Progenitor cell of endocrine pancreas (in vitro differentiated cells): ENCODE data around the gene CEL. TPM values are rescaled to one million over a fixed set of nuclear protein-coding genes. Genes with fewer than 3 reads are reported as not detected.
"Not testable (repeated sequence)": the region's sequence is repeated elsewhere in the genome, so short reads cannot be mapped to it uniquely, and the experiment has no call there.

Experiments used
- DNase-seq: peaks from one replicate; pipeline ENCODE4 v3.0.0; 2021; ENCODE audit warnings: low spot score; ENCODE audit not compliant: unreplicated experiment
- H3K27ac Mint-ChIP-seq: 2 replicates; pipeline ENCODE4 v1.8.0; 2021; ENCODE audit warnings: mild to moderate bottlenecking, moderate library complexity, mixed read lengths
- H3K27me3 Mint-ChIP-seq: 2 replicates; pipeline ENCODE4 v1.8.0; 2021; ENCODE audit warnings: mixed read lengths
- H3K36me3 Mint-ChIP-seq: 2 replicates; pipeline ENCODE4 v1.8.0; 2022; ENCODE audit warnings: mixed read lengths; ENCODE audit not compliant: insufficient read depth
- H3K4me1 Mint-ChIP-seq: 2 replicates; pipeline ENCODE4 v1.8.0; 2021; ENCODE audit warnings: low read depth, mixed read lengths
- H3K4me3 Mint-ChIP-seq: 2 replicates; pipeline ENCODE4 v1.8.0; 2021; ENCODE audit warnings: low read depth, mild to moderate bottlenecking, moderate library complexity, mixed read lengths
- H3K9me3 Mint-ChIP-seq: 2 replicates; pipeline ENCODE4 v1.8.0; 2021; ENCODE audit warnings: low read depth, mixed read lengths
- total RNA-seq: library from RNA; stranded (reverse); gene quantifications from 2 replicates; pipeline ENCODE4 v1.2.1, GENCODE V29; 2021
- TF ChIP-seq, protein P1 (sequence below): fragments of 200-600 bp; sonication (generic); IDR thresholded peaks from one replicate; pipeline ENCODE4 v1.5.0; 2021; ENCODE audit warnings: antibody characterized with exemption, mild to moderate bottlenecking; ENCODE audit not compliant: unreplicated experiment

The CEL gene
- total RNA-seq, 1 donor from 2014 or later, result 5.2 TPM

DNA sequence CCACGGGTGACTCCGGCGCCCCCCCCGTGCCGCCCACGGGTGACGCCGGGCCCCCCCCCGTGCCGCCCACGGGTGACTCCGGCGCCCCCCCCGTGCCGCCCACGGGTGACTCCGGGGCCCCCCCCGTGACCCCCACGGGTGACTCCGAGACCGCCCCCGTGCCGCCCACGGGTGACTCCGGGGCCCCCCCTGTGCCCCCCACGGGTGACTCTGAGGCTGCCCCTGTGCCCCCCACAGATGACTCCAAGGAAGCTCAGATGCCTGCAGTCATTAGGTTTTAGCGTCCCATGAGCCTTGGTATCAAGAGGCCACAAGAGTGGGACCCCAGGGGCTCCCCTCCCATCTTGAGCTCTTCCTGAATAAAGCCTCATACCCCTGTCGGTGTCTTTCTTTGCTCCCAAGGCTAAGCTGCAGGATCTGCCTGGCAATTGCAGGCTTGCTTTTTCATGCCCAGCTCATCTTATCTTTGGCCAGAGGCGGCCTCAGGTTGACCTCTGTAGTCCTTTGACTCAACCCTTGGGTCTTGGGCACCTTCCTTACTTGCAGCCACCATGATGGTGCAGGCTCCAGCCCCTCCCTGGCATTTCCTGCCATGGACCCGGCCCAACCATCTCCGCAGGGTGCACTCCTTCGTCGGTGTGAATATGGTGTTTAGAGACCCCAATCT is 9.8 kb downstream of the CEL start:
- peaks cover 3% of the 10 kb centered on the region for H3K36me3 Mint-ChIP-seq
- no peak for DNase-seq
- H3K4me1 Mint-ChIP-seq, result no peaks in the 10 kb centered on the region
- no peaks in the 10 kb centered on the region for H3K9me3 Mint-ChIP-seq
- no peak overlapping the region for H3K27ac Mint-ChIP-seq
- H3K4me3 Mint-ChIP-seq, result no peak overlapping the region
- TF ChIP-seq, protein P1, sequence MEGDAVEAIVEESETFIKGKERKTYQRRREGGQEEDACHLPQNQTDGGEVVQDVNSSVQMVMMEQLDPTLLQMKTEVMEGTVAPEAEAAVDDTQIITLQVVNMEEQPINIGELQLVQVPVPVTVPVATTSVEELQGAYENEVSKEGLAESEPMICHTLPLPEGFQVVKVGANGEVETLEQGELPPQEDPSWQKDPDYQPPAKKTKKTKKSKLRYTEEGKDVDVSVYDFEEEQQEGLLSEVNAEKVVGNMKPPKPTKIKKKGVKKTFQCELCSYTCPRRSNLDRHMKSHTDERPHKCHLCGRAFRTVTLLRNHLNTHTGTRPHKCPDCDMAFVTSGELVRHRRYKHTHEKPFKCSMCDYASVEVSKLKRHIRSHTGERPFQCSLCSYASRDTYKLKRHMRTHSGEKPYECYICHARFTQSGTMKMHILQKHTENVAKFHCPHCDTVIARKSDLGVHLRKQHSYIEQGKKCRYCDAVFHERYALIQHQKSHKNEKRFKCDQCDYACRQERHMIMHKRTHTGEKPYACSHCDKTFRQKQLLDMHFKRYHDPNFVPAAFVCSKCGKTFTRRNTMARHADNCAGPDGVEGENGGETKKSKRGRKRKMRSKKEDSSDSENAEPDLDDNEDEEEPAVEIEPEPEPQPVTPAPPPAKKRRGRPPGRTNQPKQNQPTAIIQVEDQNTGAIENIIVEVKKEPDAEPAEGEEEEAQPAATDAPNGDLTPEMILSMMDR, result no peak
- H3K27me3 Mint-ChIP-seq, result no peaks in the 10 kb centered on the region

DNA sequence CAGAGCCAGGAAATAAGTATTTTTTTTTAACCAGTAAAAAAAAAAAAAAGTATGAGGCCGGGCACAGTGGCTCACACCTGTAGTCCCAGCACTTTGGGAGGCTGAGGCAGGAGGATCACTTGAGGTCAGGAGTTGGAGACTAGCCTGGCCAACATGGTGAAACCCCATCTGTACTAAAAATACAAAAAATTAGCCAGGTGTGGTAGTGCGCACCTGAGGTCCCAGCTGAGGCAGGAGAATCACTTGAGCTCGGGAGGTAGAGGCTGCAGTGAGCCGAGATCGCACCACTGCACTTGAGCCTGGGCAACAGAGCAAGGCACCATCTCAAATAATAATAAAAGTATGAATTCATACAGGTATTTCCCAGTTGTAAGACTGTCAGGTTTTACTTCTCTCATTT is 10.4 kb downstream of the CEL start:
- H3K9me3 Mint-ChIP-seq, H3K4me1 Mint-ChIP-seq, H3K4me3 Mint-ChIP-seq, H3K27ac Mint-ChIP-seq, DNase-seq, H3K27me3 Mint-ChIP-seq, H3K36me3 Mint-ChIP-seq: not testable (repeated sequence)

DNA sequence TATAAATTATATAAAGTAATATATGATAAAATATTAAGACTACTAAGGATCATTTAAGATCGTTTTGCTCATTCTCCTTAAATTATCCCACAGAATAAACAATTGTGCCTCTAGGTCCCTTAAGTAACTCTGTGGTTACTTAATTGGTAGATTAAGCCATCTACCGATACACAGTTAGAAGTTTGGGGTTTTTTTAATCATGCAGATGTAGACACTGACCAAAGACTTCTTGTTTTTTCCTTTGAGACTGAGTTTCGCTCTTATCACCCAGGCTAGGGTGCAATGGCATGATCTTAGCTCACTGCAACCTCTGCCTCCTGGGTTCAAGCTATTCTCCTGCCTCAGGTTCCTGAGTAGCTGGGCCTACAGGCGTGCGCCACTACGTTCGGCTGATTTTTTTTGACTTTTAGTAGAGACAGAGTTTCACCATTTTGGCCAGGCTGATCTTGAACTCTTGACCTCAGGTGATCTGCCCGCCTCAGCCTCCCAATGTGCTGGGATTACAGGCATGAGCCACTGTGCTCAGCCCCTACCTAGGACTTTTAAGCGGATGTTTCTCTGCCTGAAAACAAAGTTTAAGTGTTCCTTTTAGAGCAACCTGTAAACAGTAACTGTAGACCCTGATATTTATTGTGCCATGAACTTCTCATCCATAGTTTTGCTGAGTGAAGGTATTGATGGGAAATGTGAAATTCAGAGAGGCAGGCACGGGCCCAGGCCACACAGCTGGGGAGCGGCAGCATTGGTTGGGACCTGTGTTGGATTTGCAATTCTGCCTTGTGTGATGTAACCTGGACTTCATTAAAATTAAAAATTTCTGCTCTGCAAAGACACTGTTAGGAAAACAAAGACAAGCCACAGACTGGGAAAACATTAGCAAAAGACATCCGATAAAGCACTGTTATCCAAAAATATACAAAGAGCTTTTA is 11.6 kb downstream of the CEL start:
- no peaks in the 10 kb centered on the region for H3K9me3 Mint-ChIP-seq
- DNase-seq, result no peak
- H3K4me1 Mint-ChIP-seq, result no peaks in the 10 kb centered on the region
- TF ChIP-seq, protein P1, result no peak
- no peak overlapping the region for H3K4me3 Mint-ChIP-seq
- H3K27me3 Mint-ChIP-seq, result peaks cover 6% of the 10 kb centered on the region
- no peak overlapping the region for H3K27ac Mint-ChIP-seq
- peaks cover 3% of the 10 kb centered on the region for H3K36me3 Mint-ChIP-seq

DNA sequence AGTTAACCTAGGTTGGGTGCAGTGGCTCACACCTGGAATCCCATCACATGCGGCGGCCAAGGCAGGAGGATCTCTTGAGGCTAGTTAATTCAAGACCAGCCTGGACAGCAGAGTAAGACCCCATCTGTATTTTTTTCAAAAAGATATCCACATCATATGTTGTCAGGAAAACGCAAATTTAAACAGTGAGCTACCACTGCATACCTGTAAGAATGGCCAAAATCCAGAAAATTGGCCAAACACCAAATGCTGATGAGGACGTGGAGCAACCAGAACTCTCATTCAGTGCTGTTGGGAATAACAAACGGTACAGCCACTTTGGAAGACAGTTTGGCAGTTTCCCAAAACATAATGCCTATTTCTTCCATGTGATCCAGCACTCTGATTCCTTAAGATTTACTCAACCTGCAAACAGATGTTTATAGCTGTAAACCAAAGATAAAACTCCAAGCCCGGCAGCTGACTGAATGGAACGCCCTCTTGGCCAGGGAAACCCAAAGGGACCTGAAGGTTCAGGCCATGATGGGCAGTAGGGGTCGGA is 12.4 kb downstream of the CEL start:
- no peak overlapping the region for H3K4me3 Mint-ChIP-seq

DNA sequence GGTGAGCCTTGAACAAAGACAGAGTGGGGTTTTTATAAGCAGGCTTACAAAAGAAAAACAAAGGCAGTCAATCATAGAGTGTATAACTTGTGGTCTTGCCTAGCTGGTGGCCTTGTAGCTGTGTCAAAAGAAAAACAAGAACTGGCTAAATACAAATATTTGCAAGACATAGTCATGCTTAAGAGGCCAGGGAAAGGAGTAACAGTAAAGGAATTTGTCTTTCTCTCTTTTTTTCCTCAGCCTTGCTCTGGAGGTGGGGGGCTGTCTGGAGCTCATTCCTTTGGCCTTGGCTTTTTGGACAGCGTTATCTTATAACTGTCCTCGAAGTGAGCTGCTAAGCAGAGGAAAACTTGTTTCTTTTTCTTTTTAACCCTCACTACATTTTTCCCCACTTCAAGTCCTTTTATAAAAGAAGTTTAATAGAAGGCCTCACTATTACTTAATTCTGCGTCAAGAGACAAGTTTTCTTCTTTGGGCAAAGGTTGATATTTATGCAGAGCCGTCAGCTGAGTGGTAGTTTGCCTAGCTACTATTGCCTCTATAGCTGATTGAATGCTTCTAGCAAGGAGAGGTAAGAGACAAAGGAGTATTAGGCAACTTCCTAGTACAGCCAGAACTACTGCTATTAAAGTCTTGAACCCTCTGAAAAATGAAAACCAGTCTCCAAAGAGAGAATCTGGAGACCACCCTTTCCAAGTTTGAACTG is 14.3 kb downstream of the CEL start:
- DNase-seq, result no peak
- TF ChIP-seq, protein P1, result no peak
- H3K27ac Mint-ChIP-seq, result no peak overlapping the region
- no peaks in the 10 kb centered on the region for H3K4me1 Mint-ChIP-seq
- H3K9me3 Mint-ChIP-seq, result no peaks in the 10 kb centered on the region
- peaks cover 3% of the 10 kb centered on the region for H3K36me3 Mint-ChIP-seq
- no peak overlapping the region for H3K4me3 Mint-ChIP-seq
- peaks cover 19% of the 10 kb centered on the region for H3K27me3 Mint-ChIP-seq

More for the DNA sequence above, 12.4 kb downstream of the CEL start:
- Mint-ChIP-seq H3K27me3 (peaks cover 11% of the 10 kb centered on the region), H3K9me3 (no peaks in the 10 kb centered on the region), H3K36me3 (peaks cover 3% of the 10 kb centered on the region), H3K27ac (no peak overlapping the region), H3K4me1 (no peaks in the 10 kb centered on the region)
- no peak for DNase-seq
- TF ChIP-seq, protein P1, result no peak
